BE2C (cell line): ENCODE results near the gene COMT.

Source experiments
- DNase-seq: peaks from one replicate; pipeline ENCODE4 v3.0.0-alpha.2; 2020
- H3K27me3 ChIP-seq: fragments of 250-450 bp; sonication (Bioruptor Pico); 2 replicates; pipeline ENCODE4 v1.5.1; 2020; ENCODE audit warnings: mild to moderate bottlenecking
- H3K36me3 ChIP-seq: fragments of 250-450 bp; sonication (Bioruptor Pico); 2 replicates; pipeline ENCODE4 v1.5.1; 2020; ENCODE audit warnings: mild to moderate bottlenecking
- H3K4me1 ChIP-seq: fragments of 250-450 bp; sonication (Bioruptor Pico); 2 replicates; pipeline ENCODE4 v1.5.1; 2020
- H3K4me3 ChIP-seq: 2 replicates; pipeline ENCODE4 v1.5.1; 2011; ENCODE audit warnings: low read depth, low read length
- H3K9me3 ChIP-seq: fragments of 250-450 bp; sonication (Bioruptor Pico); 2 replicates; pipeline ENCODE4 v1.5.1; 2020
- CTCF ChIP-seq: IDR thresholded peaks from 2 replicates; pipeline ENCODE4 v1.5.1; 2012; ENCODE audit warnings: mild to moderate bottlenecking, low read depth, low read length

The COMT gene

GRCh38 chr22:19970479-19971275, 29.1 kb downstream of the COMT start:
- H3K27me3 ChIP-seq: no peaks in the 10 kb centered on the region
- peak; percentile 84 for TF ChIP-seq CTCF
- DNase-seq: peak; percentile 80
- peaks cover 30% of the 10 kb centered on the region for H3K4me1 ChIP-seq
- H3K4me3 ChIP-seq: no peak overlapping the region
- peaks cover 76% of the 10 kb centered on the region for H3K36me3 ChIP-seq
- no peaks in the 10 kb centered on the region for H3K9me3 ChIP-seq

- no peak for DNase-seq
- Histone ChIP-seq H3K27me3 (no peaks in the 10 kb centered on the region), H3K4me3 (no peak overlapping the region), H3K36me3 (peaks cover 84% of the 10 kb centered on the region), H3K4me1 (peaks cover 38% of the 10 kb centered on the region), H3K9me3 (no peaks in the 10 kb centered on the region)
- TF ChIP-seq CTCF: no peak
These were observed 29.9 kb downstream of the COMT start for GRCh38 chr22:19971276-19972124.

GRCh38 chr22:19972251-19972650, 30.7 kb downstream of the COMT start:
- DNase-seq: no peak
- no peak for TF ChIP-seq CTCF
- Histone ChIP-seq H3K4me3 (no peak overlapping the region), H3K4me1 (peaks cover 38% of the 10 kb centered on the region), H3K9me3 (no peaks in the 10 kb centered on the region), H3K27me3 (no peaks in the 10 kb centered on the region), H3K36me3 (peaks cover 91% of the 10 kb centered on the region)

GRCh38 chr22:19972652-19973550, 31.3 kb downstream of the COMT start:
- Histone ChIP-seq H3K4me1 (peaks cover 36% of the 10 kb centered on the region), H3K27me3 (no peaks in the 10 kb centered on the region), H3K9me3 (no peaks in the 10 kb centered on the region), H3K4me3 (no peak overlapping the region), H3K36me3 (peaks cover 92% of the 10 kb centered on the region)
- no peak for TF ChIP-seq CTCF
- no peak for DNase-seq

GRCh38 chr22:19973551-19974267, 32.1 kb downstream of the COMT start:
- Histone ChIP-seq H3K36me3 (peaks cover 93% of the 10 kb centered on the region), H3K9me3 (no peaks in the 10 kb centered on the region), H3K27me3 (no peaks in the 10 kb centered on the region), H3K4me1 (peaks cover 36% of the 10 kb centered on the region), H3K4me3 (no peak overlapping the region)
- DNase-seq: no peak
- no peak for TF ChIP-seq CTCF
